Kidney (tissue), 14 donors: ENCODE measurements around the gene TIMM21. TPM values are rescaled to one million over a fixed set of nuclear protein-coding genes. Genes with fewer than 3 reads are reported as not detected.

ENCODE experiments used
- DNase-seq, 5 donors: peaks; one replicate each; pipeline ENCODE4 v3.0.0-alpha.2; 2013 to 2020
- FAIRE-seq: peaks from 2 replicates; lab custom pipeline; 2012; peaks lifted over from hg19 to GRCh38; lab: Jason Lieb, UNC
- H3K27ac ChIP-seq, 2 donors: one replicate each; pipeline ENCODE4 v1.7.0; 2013; ENCODE audit warnings: low read depth in 2 of 2, low read length in 2 of 2, inconsistent platforms in 1 of 2
- H3K27me3 ChIP-seq: one replicate; pipeline ENCODE4 v1.7.1; 2013; ENCODE audit warnings: low read length, inconsistent platforms; ENCODE audit not compliant: control insufficient read depth, insufficient read depth
- H3K36me3 ChIP-seq, 3 donors: one replicate each; pipeline versions ENCODE4 v1.7.0 to v1.7.1; 2013; ENCODE audit warnings: low read length in 3 of 3, control low read depth in 1 of 3, inconsistent platforms in 1 of 3; ENCODE audit not compliant: insufficient read depth in 3 of 3, control insufficient read depth in 2 of 3
- H3K4me1 ChIP-seq, 3 donors: one replicate each; pipeline versions ENCODE4 v1.7.0 to v1.7.1; 2013; ENCODE audit warnings: low read length in 3 of 3, inconsistent platforms in 1 of 3, low read depth in 1 of 3; ENCODE audit not compliant: control insufficient read depth in 2 of 3, insufficient read depth in 2 of 3
- H3K4me3 ChIP-seq, 3 donors: one replicate each; pipeline versions ENCODE4 v1.7.0 to v1.8.1; 2013; ENCODE audit warnings: low read length in 3 of 3, control low read depth in 1 of 3, inconsistent platforms in 1 of 3
- H3K9ac ChIP-seq, 3 donors: one replicate each; pipeline versions ENCODE4 v1.7.0 to v1.7.1; 2013; ENCODE audit warnings: low read length in 3 of 3, control low read depth in 1 of 3, inconsistent platforms in 1 of 3
- H3K9me3 ChIP-seq, 3 donors: one replicate each; pipeline versions ENCODE4 v1.7.0 to v1.7.1; 2013; ENCODE audit warnings: low read length in 3 of 3, control low read depth in 1 of 3, inconsistent platforms in 1 of 3; ENCODE audit not compliant: control insufficient read depth in 2 of 3, insufficient read depth in 1 of 3
- intact Hi-C: fragments of 100-400 bp; cut with DNase I; formaldehyde crosslinking; loops from one replicate; pipeline ENCODE4 v1.11.1; 2022
- polyA plus RNA-seq: library from polyadenylated mRNA; stranded (reverse); fragments of 350-450 nt; fragmentation: Illumina TruSeq; extraction: RNeasy Lipid Tissue Mini Kit (QIAGEN cat#74804); gene quantifications from one replicate; pipeline ENCODE4 v1.2.3, GENCODE V29; 2014; ENCODE audit warnings: low read depth, low replicate concordance; ENCODE audit not compliant: insufficient read depth
- total RNA-seq: library from RNA; stranded (reverse); fragmentation: NEBNext Ultra II Directional; extraction: Animal tissue kit (Norgen Biotek cat#: 25700); gene quantifications from one replicate; pipeline ENCODE4 v1.2.1, GENCODE V29; 2021
- TF ChIP-seq, protein P1 (sequence below): IDR thresholded peaks from 3 replicates; pipeline ENCODE4 v1.5.1; 2012; ENCODE audit warnings: mild to moderate bottlenecking, moderate library complexity, borderline replicate concordance; ENCODE audit not compliant: insufficient read depth; ENCODE audit errors: extremely low read depth
- donor health status: control.
- donor health status: control.
- donor health status: control.
- donor health status: control.
- donor health status: control.
- donor health status: DM: yes; HTN: yes; CAD: no.
- donor health status: Normal renal cell carcinoma (clear cell type).

TIMM21 gene
- total and polyA plus RNA-seq, 2 donors from 2014 or later: 28.5 to 77.4 TPM

DNA sequence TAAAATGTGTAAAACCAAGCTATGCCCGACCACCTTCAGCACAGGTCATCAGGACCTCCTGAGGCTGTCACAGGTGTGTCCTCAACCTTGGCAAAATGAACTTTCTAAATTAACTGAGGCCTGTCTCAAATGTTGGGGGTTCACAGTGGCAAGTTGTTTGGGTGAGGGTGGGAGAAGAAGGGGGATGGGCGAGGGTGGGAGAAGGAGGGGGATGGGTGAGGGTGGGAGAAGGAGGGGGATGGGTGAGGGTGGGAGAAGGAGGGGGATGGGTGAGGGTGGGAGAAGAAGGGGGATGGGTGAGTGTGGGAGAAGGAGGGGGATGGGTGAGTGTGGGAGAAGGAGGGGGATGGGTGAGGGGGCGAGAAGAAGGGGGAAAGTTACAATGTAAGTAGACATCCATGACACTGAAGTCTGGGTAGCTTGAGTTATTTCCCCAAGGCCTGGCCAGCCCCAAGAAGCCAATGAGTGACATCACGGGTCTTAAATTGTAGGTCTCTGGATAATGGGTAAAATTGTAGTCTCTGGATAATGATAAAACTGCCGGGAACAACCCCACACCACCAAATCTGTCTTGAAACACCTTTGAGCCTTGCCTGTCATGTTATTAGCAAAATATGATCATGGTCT is 56.3 kb downstream of the TIMM21 start:
- Histone ChIP-seq H3K36me3 (no peaks in the 10 kb centered on the region), H3K9me3 (no peaks in the 10 kb centered on the region), H3K4me1 (no peaks in the 10 kb centered on the region), H3K4me3 (no peak overlapping the region), H3K27ac (no peak overlapping the region), H3K27me3 (no peaks in the 10 kb centered on the region), H3K9ac (no peak overlapping the region)
- FAIRE-seq (no peak), DNase-seq (no peak)
- TF ChIP-seq, protein P1, sequence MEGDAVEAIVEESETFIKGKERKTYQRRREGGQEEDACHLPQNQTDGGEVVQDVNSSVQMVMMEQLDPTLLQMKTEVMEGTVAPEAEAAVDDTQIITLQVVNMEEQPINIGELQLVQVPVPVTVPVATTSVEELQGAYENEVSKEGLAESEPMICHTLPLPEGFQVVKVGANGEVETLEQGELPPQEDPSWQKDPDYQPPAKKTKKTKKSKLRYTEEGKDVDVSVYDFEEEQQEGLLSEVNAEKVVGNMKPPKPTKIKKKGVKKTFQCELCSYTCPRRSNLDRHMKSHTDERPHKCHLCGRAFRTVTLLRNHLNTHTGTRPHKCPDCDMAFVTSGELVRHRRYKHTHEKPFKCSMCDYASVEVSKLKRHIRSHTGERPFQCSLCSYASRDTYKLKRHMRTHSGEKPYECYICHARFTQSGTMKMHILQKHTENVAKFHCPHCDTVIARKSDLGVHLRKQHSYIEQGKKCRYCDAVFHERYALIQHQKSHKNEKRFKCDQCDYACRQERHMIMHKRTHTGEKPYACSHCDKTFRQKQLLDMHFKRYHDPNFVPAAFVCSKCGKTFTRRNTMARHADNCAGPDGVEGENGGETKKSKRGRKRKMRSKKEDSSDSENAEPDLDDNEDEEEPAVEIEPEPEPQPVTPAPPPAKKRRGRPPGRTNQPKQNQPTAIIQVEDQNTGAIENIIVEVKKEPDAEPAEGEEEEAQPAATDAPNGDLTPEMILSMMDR: no peak
- intact Hi-C loops: no loop called here

Other genes starting within 250 kb of the TIMM21 start
- 3.5 TPM for gene FBXO15, start 689 bp upstream of the TIMM21 start, total RNA-seq
- 9.1 TPM for gene FBXO15, start 689 bp upstream of the TIMM21 start, polyA plus RNA-seq
- gene CYB5A, start 143.4 kb downstream of the TIMM21 start, total RNA-seq: 243 TPM
- 1,143 TPM for gene CYB5A, start 143.4 kb downstream of the TIMM21 start, polyA plus RNA-seq
- gene C18orf63, start 167.3 kb downstream of the TIMM21 start, total RNA-seq: not detected
- not detected for gene C18orf63, start 167.3 kb downstream of the TIMM21 start, polyA plus RNA-seq